Psoas muscle (tissue), 8 donors: ENCODE results near the gene CRYBB1. TPM values are rescaled to one million over a fixed set of nuclear protein-coding genes. Genes with fewer than 3 reads are reported as not detected.

Source experiments
- ATAC-seq, 4 donors: fragments of 200-7000 bp; cut with Tn5 transposase; one replicate each; pipeline ENCODE4 v1.9.1; 2020; ENCODE audit warnings: moderate library complexity in 3 of 4, mild to moderate bottlenecking in 2 of 4
- DNase-seq, 2 donors: peaks; one replicate each; pipeline ENCODE4 v3.0.0-alpha.2; 2020
- H3K27ac ChIP-seq: fragments of 200-600 bp; one replicate; pipeline ENCODE4 v1.8.0; 2022
- H3K27me3 ChIP-seq, 3 donors: fragments of 200-600 bp in 1 of 3; one replicate each; pipeline versions ENCODE4 v1.6.1 to v1.8.0; 2013 to 2022; ENCODE audit warnings: low read length in 2 of 3, mild to moderate bottlenecking in 2 of 3, moderate library complexity in 1 of 3; ENCODE audit not compliant: insufficient read depth in 3 of 3
- H3K36me3 ChIP-seq, 2 donors: fragments of 200-600 bp in 1 of 2; one replicate each; pipeline versions ENCODE4 v1.6.1 to v1.8.0; 2013 to 2022; ENCODE audit warnings: low read depth in 1 of 2, mild to moderate bottlenecking in 1 of 2, moderate library complexity in 1 of 2; ENCODE audit not compliant: insufficient read depth in 1 of 2
- H3K4me1 ChIP-seq: fragments of 200-600 bp; one replicate; pipeline ENCODE4 v1.8.0; 2022
- H3K4me3 ChIP-seq: fragments of 200-600 bp; one replicate; pipeline ENCODE4 v1.8.0; 2022; ENCODE audit warnings: mild to moderate bottlenecking
- H3K9me3 ChIP-seq: fragments of 200-600 bp; one replicate; pipeline ENCODE4 v1.8.0; 2022
- WGBS, 3 donors: extraction: QIAGEN DNeasy Blood & Tissue Kit; methylation state at CpG; one replicate each; pipeline versions ENCODE4 v1.1.6 to v1.1.7; 2013; 5-methylcytosine and 5-hydroxymethylcytosine counted together
- intact Hi-C, 2 donors: fragments of 100-400 bp; cut with DNase I; formaldehyde crosslinking; loops; one replicate each; pipeline versions ENCODE4 v1.11.0 to v1.14.2; 2022
- polyA plus RNA-seq, 3 donors: library from polyadenylated mRNA; stranded (reverse); fragments of 200-250 nt; gene quantifications; one replicate each; pipeline ENCODE4 v1.2.3, GENCODE V29; 2013
- total RNA-seq, 4 donors: library from RNA; stranded (reverse); fragmentation: NEBNext Ultra II Directional in 2 of 4; extraction: Animal tissue kit (Norgen Biotek cat#: 25700) in 2 of 4; gene quantifications; one replicate each; pipeline versions ENCODE4 v1.2.1 to v1.2.4, GENCODE V29; 2021 to 2023
- TF ChIP-seq, protein P1 (sequence below): fragments of 200-600 bp; IDR thresholded peaks from one replicate; pipeline ENCODE4 v1.8.0; 2022; ENCODE audit warnings: antibody characterized with exemption
- donor health status: healthy with polysubstance abuse.
- donor health status: DM: no; HTN: no; CAD: no; lungs with moderate emphysema.
- donor health status: Bipolar disorder and iron deficiency.
- donor health status: healthy.
- donor health status: DM: yes; HTN: yes; CAD: no.
- donor health status: DM: no; HTN: no; CAD: no.
- donor health status: DM: no; HTN: no; CAD: no.
- donor health status: DM: yes; HTN: yes; CAD: no.

The CRYBB1 gene
- total and polyA plus RNA-seq, 7 donors: 0.14 to 0.25 (median 0.22) TPM; not detected in 2

DNA sequence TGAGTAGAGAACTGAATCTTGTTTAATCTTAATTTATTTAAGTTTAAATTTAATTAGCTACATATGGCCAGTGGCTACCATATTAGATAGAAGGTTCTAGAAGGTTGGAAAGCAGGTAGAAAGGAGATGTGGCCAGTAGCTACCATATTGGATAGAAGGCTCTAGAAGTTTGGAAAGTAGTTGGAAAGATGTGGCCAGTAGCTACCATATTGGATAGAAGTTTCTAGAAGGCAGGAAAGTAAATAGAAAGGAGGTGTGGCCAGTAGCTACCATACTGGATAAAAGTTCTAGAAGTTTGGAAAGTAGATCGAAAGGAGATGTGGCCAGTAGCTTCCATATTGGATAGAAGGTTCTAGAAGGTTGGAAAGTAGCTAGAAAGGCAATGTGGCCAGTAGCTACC is 6.2 kb upstream of the CRYBB1 start:
- DNase-seq (no peak), ATAC-seq (no peak)
- H3K27ac ChIP-seq: no peak overlapping the region
- no peak overlapping the region for H3K4me3 ChIP-seq
- H3K36me3 ChIP-seq: no peaks in the 10 kb centered on the region
- no peaks in the 10 kb centered on the region for H3K4me1 ChIP-seq
- 91 to 100% (median 95%) methylated on average over 1 of the region's 1 CpG for WGBS, 3 donors
- H3K27me3 ChIP-seq: no peaks in the 10 kb centered on the region
- intact Hi-C loops: no loop called here
- TF ChIP-seq, protein P1, sequence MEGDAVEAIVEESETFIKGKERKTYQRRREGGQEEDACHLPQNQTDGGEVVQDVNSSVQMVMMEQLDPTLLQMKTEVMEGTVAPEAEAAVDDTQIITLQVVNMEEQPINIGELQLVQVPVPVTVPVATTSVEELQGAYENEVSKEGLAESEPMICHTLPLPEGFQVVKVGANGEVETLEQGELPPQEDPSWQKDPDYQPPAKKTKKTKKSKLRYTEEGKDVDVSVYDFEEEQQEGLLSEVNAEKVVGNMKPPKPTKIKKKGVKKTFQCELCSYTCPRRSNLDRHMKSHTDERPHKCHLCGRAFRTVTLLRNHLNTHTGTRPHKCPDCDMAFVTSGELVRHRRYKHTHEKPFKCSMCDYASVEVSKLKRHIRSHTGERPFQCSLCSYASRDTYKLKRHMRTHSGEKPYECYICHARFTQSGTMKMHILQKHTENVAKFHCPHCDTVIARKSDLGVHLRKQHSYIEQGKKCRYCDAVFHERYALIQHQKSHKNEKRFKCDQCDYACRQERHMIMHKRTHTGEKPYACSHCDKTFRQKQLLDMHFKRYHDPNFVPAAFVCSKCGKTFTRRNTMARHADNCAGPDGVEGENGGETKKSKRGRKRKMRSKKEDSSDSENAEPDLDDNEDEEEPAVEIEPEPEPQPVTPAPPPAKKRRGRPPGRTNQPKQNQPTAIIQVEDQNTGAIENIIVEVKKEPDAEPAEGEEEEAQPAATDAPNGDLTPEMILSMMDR: no peak
- H3K9me3 ChIP-seq: no peaks in the 10 kb centered on the region

DNA sequence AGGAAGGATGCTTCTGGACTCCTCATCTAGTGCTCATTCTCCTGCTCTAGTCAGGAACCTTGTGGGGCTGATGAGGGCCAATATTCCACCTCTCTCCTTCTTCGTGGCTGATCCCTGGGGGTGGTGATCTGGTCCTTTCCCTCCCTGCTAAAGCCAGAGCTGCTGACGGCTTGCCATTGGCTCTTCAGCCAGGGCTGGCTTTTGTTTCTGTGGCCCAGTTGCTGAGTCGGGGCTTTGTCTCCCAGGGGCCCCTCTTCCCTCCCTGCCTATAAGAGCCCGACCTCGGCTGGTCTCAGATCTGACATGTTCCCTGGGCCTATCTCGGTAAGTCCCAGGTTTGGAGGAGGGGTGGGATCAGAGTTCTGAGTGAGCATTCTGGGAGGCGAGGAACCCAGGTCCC is 3.8 kb upstream of the CRYBB1 start, which contains the start of gene CRYBA4:
TSS of gene CRYBA4 (plus strand) at position 301 of the 400 bp plus-strand sequence. CDS start 634 bp downstream, outside the sequence.
- H3K9me3 ChIP-seq: no peaks in the 10 kb centered on the region
- TF ChIP-seq, protein P1: no peak
- H3K4me1 ChIP-seq: no peaks in the 10 kb centered on the region
- H3K27ac ChIP-seq: no peak within 1 kb of the TSS
- H3K27me3 ChIP-seq: no peaks in the 10 kb centered on the region
- intact Hi-C loops: no loop called here
- no peak within 1 kb of the TSS for H3K4me3 ChIP-seq
- ATAC-seq: no peak
- WGBS, 3 donors: 69 to 72% (median 70%) methylated on average over 7 of the region's 7 CpGs
- no peaks in the 10 kb centered on the region for H3K36me3 ChIP-seq
- DNase-seq: no peak

DNA sequence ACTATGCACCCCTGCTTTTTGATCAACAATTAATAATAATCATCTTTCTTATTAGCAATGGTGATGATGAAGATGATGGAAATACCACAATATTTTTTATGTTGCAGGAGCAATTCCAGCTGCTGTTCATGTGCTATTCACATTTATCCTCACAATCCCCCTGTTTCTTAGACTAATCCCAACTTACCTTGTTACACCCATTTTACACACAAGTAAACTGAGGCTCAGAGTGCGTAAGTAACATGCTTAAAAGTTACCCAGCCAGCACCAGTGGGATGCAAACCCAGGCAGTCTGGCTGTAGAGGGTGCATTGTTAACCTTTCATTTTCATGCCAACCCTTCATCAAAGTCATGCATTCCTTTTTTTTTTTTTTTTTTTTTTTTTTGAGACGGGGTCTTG is 2.4 kb upstream of the CRYBB1 start:
- intact Hi-C loops: no loop called here
- DNase-seq (no peak), ATAC-seq (no peak)
- Histone ChIP-seq H3K36me3 (no peaks in the 10 kb centered on the region), H3K4me1 (no peaks in the 10 kb centered on the region), H3K27me3 (no peaks in the 10 kb centered on the region), H3K9me3 (no peaks in the 10 kb centered on the region), H3K27ac (no peak overlapping the region), H3K4me3 (no peak overlapping the region)
- TF ChIP-seq, protein P1: no peak
- WGBS, 3 donors: 68 to 88% (median 80%) methylated on average over 2 of the region's 2 CpGs

DNA sequence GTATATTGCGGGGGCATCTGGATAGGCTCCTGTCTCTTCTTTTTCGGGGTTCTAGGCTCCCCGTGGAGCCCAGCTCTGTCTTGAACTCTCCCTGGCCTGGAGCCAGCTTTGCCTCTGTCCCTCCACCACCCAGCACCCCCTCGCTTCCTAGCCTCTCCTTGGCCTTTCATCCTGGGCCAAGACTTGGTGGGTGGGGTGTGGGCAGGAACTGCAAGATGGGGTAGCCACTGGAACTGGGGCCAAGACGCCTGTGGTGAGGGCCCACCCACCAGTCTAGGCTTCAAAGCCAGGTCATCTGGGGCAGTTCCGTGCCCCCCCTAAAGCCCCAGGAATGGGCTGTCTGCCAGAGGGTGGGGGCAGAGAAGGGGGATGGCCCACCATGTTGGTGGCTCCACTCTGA is 1.7 kb upstream of the CRYBB1 start:
- WGBS, 3 donors: 51 to 55% (median 51%) methylated on average over 6 of the region's 6 CpGs
- DNase-seq (no peak), ATAC-seq (no peak)
- Histone ChIP-seq H3K9me3 (no peaks in the 10 kb centered on the region), H3K4me3 (no peak overlapping the region), H3K27ac (no peak overlapping the region), H3K36me3 (no peaks in the 10 kb centered on the region), H3K27me3 (peaks cover 0 to 2% (median 0%) of the 10 kb centered on the region in 3 donors), H3K4me1 (no peaks in the 10 kb centered on the region)
- intact Hi-C loops: no loop called here
- TF ChIP-seq, protein P1: no peak

DNA sequence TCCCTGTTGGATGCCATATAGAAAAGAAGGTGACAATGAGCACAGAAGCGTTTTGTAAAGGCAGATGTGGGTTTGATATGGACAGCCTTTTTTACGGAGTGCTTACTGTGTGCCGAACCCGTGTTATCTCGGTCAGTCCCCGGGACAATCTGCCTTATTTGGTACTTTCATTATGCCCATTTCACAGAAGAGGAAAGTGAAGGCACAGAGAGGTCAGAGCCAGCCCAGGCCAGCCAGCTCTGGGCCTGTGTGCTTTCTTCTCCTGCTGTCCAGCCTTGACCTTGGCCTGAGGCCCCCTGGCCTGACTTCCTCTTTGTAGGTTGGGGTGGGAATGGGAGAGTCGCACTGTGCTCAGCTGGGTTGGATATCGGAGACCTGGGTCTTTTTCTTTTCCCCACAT is 628 bp upstream of the CRYBB1 start:
- H3K4me1 ChIP-seq: no peaks in the 10 kb centered on the region
- peaks cover 0 to 6% (median 0%) of the 10 kb centered on the region in 3 donors for H3K27me3 ChIP-seq
- H3K27ac ChIP-seq: no peak overlapping the region
- no peaks in the 10 kb centered on the region for H3K36me3 ChIP-seq
- no peak for DNase-seq
- no peak for ATAC-seq
- intact Hi-C loops: no loop called here
- no peak overlapping the region for H3K4me3 ChIP-seq
- 85 to 93% (median 86%) methylated on average over 8 of the region's 8 CpGs for WGBS, 3 donors
- TF ChIP-seq, protein P1: no peak
- H3K9me3 ChIP-seq: no peaks in the 10 kb centered on the region
